ENCODE measurements around the gene ANKS6.

The ANKS6 gene

GRCh38 chr9:98807814-98808195, 11.4 kb upstream of the ANKS6 start:
- TF ChIP-seq MAX (IDR thresholded peaks at IDR 0.05; ENCODE audit: low read depth, low read length) = no peak
- TF ChIP-seq MYC (IDR thresholded peaks at IDR 0.05; ENCODE audit: low read depth, low read length) = no peak
- no peak for TF ChIP-seq POLR2A (IDR thresholded peaks at IDR 0.05; ENCODE audit: extremely low read depth, insufficient read length)
- no peak for TF ChIP-seq CTCF (IDR thresholded peaks at IDR 0.05; ENCODE audit: low read depth, low read length)
- peak overlapping the region; percentile 49 for H3K4me3 ChIP-seq (ENCODE audit: low read depth, low read length)
- peak; percentile 47 for DNase-seq (ENCODE audit: low read depth)

GRCh38 chr9:98807070-98807813, 10.9 kb upstream of the ANKS6 start, which contains the start of gene GALNT12:
Gene GALNT12 (plus strand): TSS chr9:98807670. CDS start chr9:98807699, 29 bp downstream.
- peak within 1 kb of the TSS; percentile 49 for H3K4me3 ChIP-seq (ENCODE audit: low read depth, low read length)
- peak; percentile 58 for DNase-seq (ENCODE audit: low read depth)
- TF ChIP-seq MAX (IDR thresholded peaks at IDR 0.05; ENCODE audit: low read depth, low read length) = no peak
- no peak for TF ChIP-seq MYC (IDR thresholded peaks at IDR 0.05; ENCODE audit: low read depth, low read length)
- no peak for TF ChIP-seq CTCF (IDR thresholded peaks at IDR 0.05; ENCODE audit: low read depth, low read length)
- TF ChIP-seq POLR2A (IDR thresholded peaks at IDR 0.05; ENCODE audit: extremely low read depth, insufficient read length) = no peak

GRCh38 chr9:98806394-98807035, 10.2 kb upstream of the ANKS6 start:
- no peak overlapping the region for H3K4me3 ChIP-seq (ENCODE audit: low read depth, low read length)
- TF ChIP-seq POLR2A (IDR thresholded peaks at IDR 0.05; ENCODE audit: extremely low read depth, insufficient read length) = no peak
- no peak for TF ChIP-seq CTCF (IDR thresholded peaks at IDR 0.05; ENCODE audit: low read depth, low read length)
- no peak for TF ChIP-seq MYC (IDR thresholded peaks at IDR 0.05; ENCODE audit: low read depth, low read length)
- no peak for TF ChIP-seq MAX (IDR thresholded peaks at IDR 0.05; ENCODE audit: low read depth, low read length)
- no peak for DNase-seq (ENCODE audit: low read depth)

GRCh38 chr9:98805506-98806272, 9.3 kb upstream of the ANKS6 start:
- peak; percentile 91 for DNase-seq (ENCODE audit: low read depth)
- H3K4me3 ChIP-seq (ENCODE audit: low read depth, low read length) = no peak overlapping the region
- TF ChIP-seq MAX (IDR thresholded peaks at IDR 0.05; ENCODE audit: low read depth, low read length) = no peak; the same call in 1 of the 2 replicates
- no peak for TF ChIP-seq CTCF (IDR thresholded peaks at IDR 0.05; ENCODE audit: low read depth, low read length)
- no peak for TF ChIP-seq POLR2A (IDR thresholded peaks at IDR 0.05; ENCODE audit: extremely low read depth, insufficient read length)
- TF ChIP-seq MYC (IDR thresholded peaks at IDR 0.05; ENCODE audit: low read depth, low read length) = no peak

GRCh38 chr9:98804083-98804482, 7.7 kb upstream of the ANKS6 start:
- DNase-seq (ENCODE audit: low read depth) = no peak

More at GRCh38 chr9:98804083-98804482, 7.7 kb upstream of the ANKS6 start:
- no peak overlapping the region for H3K4me3 ChIP-seq (ENCODE audit: low read depth, low read length)
- TF ChIP-seq MYC (IDR thresholded peaks at IDR 0.05; ENCODE audit: low read depth, low read length) (no peak), POLR2A (IDR thresholded peaks at IDR 0.05; ENCODE audit: extremely low read depth, insufficient read length) (no peak), CTCF (IDR thresholded peaks at IDR 0.05; ENCODE audit: low read depth, low read length) (no peak), MAX (IDR thresholded peaks at IDR 0.05; ENCODE audit: low read depth, low read length) (no peak)
